ENCODE data around the gene ADNP2.

Gene ADNP2

DNA sequence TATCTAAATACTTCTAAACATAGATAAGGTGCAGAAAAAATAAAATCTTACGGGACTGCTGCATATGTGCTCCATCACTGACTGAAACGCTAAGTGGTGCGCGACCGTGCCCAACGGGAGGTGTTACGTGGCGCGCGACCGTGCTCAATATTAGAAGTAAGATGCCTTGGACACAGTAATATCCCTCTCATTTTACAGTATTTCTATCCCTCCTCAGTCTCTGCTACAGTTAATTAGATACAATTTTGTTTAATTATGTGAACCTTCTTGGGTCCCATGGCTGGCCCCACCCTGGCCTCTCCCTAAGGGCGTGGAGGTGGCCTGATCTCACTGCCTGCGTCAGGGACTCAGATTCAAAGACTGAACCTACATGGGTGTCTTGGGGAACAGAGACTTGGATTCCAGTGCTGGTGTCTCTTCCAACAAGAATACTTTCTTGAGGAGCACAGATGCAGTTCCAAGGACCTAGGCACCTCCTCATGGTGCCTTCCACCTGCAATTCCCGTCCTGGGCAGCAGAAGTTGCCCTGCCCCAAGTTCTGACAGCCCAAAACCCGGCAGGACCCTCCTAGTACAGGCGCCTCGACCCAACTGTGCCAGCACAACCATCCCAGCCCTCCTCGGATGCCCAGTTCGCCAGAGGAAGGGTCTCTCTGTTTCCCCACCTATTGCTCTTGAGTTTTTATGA lies 79.0 kb downstream of the ADNP2 start:
- in situ Hi-C loops (cut with MboI; ENCODE audit: low sequenced_read_pairs) = no loop called here

DNA sequence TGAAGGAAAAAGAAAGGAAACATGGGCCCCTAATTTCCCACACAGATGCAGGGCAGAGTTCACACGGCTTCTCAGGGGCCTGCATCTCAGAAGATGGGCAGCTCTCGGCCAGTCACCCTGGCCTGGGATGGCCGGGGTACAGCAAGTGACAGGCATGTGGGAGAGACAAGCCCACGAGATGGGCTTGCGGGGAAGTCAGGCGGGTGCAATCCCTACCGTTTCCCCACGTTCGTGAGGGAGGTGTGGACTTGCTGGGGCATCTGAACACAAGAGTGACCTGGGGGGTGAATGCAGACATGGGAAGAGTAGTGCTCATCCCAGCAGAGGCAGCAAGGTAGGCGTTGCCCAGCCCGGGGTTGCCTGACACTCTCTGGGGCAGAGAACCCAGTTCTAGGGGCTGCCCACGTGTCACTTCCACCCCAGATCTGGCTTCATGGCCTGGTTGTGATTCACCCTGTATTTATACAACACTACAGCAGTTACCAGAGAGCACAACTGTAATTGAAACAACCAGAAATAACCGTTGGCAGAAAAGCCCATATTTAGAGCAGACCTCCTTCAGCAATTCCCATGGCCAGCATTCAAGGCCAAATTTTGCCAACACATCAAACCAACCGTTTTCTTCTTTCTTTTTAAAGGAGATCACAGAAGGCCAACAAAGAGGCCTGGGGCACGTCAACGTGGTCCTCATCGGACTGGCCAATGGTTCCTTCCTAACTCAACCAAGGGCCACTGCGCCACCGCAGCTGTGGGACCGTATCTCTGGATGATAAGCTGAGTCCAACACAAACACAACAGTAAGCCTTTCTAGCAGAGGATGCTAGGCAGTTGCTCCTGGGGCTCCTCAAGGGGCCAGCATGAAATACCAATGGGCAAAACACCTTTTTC lies 79.8 kb downstream of the ADNP2 start:
- in situ Hi-C loops (cut with MboI; ENCODE audit: low sequenced_read_pairs) = no loop called here

DNA sequence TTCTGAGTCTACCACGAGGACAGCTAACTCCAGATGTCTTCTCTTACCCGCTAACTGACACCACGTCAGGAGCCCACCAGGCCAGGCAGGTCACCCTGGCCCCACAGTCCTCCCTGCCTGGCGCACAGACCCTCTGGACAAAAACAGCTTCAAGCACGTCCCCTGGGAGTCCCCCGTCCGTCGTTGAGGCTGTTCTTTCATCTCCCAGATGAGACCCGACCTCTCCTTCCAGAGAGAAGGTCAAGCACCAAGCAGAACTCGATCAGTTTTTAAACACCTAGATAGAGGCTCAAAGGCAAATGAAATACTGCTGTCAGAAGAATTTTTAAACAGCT lies 80.4 kb downstream of the ADNP2 start:
- in situ Hi-C loops (cut with MboI; ENCODE audit: low sequenced_read_pairs) = no loop called here
